T47D (cell line): ENCODE data around the gene ADAMTSL1.

Source experiments
- DNase-seq, 2 experiments: peaks; one replicate each; pipeline versions ENCODE4 v3.0.0 to v3.0.0-alpha.2; 2011 to 2012; ENCODE audit warnings: low read depth in 1 of 2, low spot score in 1 of 2
- JUND ChIP-seq: IDR thresholded peaks from 2 replicates; pipeline ENCODE4 v1.6.1; 2012; ENCODE audit warnings: low read depth
- in situ Hi-C: cut with HindIII; loops from 2 replicates; pipeline ENCODE4 v1.10.0; 2016; ENCODE audit warnings: low sequenced_read_pairs, low pct_unique_long_range_greater_than_20kb

The ADAMTSL1 gene

DNA sequence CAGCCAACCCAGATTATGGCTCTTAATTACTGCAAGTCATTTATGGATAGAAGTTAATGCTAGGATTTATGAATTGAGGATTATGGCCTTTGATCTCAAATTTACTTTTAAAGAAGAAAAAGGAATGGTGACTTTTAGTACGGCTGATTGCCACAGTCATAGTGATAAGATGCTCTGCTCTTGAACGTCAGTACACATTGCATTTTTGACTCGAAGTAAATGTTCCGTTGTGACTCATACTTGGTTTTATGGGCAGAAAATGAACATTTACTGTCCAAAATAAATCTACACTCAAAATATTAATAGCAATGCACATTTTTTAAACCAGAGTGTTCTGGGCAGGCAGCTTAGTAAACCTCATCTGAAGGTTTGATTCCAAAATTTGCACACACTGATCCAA, 830 bp downstream of the ADAMTSL1 start:
- DNase-seq = no peak
- in situ Hi-C loops = no loop called here
- TF ChIP-seq JUND = no peak

- in situ Hi-C loops = no loop called here
- TF ChIP-seq JUND = no peak
- no peak for DNase-seq
Measured at GRCh38 chr9:18477121-18477660, 3.2 kb downstream of the ADAMTSL1 start.

DNA sequence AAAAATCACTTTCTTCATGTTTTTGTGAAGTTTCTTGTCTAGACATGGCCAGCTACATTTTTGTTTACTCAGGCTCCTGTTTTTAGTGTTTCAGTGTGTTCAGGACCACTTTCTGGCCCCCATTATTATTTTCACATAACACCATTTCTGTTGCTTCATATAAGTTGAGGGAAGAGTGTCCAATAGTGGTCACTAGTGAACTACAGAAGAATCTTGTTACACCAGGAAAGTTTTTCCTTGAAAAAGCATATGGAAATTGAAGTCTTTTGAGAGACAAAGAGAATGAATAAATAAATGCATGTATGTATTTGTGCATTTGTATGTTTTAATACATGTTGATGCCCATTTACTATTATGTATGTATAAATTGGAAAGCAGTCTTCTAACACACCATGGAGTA, 3.8 kb downstream of the ADAMTSL1 start:
- TF ChIP-seq JUND = no peak
- in situ Hi-C loops = no loop called here
- DNase-seq = no peak

DNA sequence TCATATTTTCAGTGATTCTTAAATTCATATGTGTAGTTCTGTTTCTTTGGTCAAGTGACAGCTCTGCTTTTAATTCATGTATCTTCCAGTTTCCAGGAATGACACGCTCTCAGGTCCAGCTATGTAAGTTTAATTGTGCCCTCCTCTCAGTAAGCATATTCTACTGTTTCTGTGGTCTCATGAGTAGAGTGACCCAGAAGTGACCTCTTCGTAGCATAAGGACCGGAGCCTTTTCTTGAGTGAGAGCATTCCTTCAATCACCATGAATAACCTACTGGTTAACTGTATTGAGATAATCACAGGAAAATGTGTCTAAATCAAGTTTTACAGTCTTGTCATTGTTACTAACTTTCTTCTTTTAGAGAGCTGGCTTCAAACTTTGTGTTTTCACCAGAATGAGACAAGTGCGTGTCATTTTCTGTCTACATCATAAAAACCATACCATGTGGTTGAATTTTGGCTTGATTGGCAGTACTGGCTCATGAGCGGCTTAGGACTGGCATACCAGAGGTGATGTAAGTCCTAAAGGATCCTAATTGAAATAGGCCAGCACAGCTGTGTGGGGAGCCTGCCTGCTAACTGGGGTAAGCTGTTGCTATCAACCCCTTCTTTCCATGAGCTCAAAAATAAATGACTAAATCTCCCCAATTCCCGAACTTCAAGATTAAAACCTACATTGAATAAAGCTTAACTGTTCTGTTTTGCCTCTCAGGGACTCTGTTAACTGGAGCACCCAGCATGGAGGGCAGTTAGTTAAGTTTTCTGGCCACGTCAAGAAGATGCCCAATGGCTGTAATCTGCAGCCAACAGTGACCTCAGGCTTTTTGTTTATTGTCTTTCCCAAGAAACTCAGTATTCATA, 4.8 kb downstream of the ADAMTSL1 start:
- in situ Hi-C loops = no loop called here
- no peak for TF ChIP-seq JUND
- no peak for DNase-seq

- in situ Hi-C loops = no loop called here
- DNase-seq = no peak
- TF ChIP-seq JUND = no peak
Measured at GRCh38 chr9:18479405-18479804, 5.5 kb downstream of the ADAMTSL1 start.

DNA sequence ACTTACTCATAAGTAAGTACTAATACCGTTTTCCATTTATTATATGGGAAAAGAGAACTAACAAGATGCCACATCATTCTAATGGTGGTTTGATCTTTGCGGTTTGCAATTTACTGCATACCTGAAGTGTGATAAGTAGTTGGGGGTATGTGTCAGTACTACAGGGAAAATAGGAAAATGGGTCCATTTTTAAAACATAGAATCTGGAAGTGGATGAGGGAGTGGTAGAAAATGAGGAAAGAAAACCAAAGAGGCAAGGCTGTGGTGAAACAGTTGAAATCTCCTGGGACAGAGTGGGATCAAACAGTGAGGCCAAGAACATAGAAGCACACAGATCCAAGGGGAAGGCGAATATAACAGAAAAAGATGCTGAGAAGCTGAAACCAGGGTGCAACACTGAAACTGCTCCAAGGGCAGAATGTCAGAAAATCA, 6.7 kb downstream of the ADAMTSL1 start:
- TF ChIP-seq JUND = no peak
- no peak for DNase-seq
- in situ Hi-C loops = no loop called here

- in situ Hi-C loops = no loop called here
- DNase-seq = no peak
- no peak for TF ChIP-seq JUND
Measured at GRCh38 chr9:18482371-18482770, 8.4 kb downstream of the ADAMTSL1 start.

GRCh38 chr9:18485714-18486113, 11.8 kb downstream of the ADAMTSL1 start:
- no peak for DNase-seq
- in situ Hi-C loops = no loop called here
- no peak for TF ChIP-seq JUND

- no peak for TF ChIP-seq JUND
- no peak for DNase-seq
Measured at GRCh38 chr9:18487611-18488010, 13.7 kb downstream of the ADAMTSL1 start.

DNA sequence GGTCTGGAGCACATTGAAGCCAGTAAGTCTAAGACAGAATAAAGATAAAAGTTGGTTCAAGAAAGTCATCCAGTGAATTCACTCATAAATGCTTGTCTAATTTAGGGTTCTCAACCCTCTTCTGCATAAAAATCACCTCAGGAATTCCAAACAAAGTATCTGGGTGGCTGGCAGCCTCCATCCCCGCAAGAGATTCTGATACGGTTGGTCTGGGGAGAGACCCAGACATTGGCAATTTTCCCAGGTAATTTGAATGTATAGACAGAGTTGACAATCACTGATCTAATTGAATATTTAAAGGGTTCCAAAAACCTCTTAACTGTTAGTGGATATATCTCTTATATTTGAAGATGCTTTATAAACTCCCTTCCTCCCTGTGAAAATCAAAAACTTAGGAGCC, 14.9 kb downstream of the ADAMTSL1 start:
- DNase-seq = no peak
- in situ Hi-C loops = no loop called here
- TF ChIP-seq JUND = no peak

More at GRCh38 chr9:18487611-18488010, 13.7 kb downstream of the ADAMTSL1 start:
- in situ Hi-C loops = no loop called here

GRCh38 chr9:18489861-18490260, 15.9 kb downstream of the ADAMTSL1 start:
- DNase-seq = no peak
- no peak for TF ChIP-seq JUND
- in situ Hi-C loops = no loop called here

GRCh38 chr9:18490641-18491370, 16.9 kb downstream of the ADAMTSL1 start:
- DNase-seq = no peak
- no peak for TF ChIP-seq JUND
- in situ Hi-C loops = no loop called here

- in situ Hi-C loops = no loop called here
- no peak for TF ChIP-seq JUND
- DNase-seq = no peak
Measured at GRCh38 chr9:18492612-18493011, 18.7 kb downstream of the ADAMTSL1 start.
